Body of pancreas (tissue), 4 donors: Measurements from ENCODE around the gene LCN10.

Source experiments
- POLR2A ChIP-seq, 3 donors: fragments of 450-650 bp; IDR thresholded peaks; one replicate each; pipeline ENCODE4 v1.6.1; 2016; ENCODE audit warnings: antibody characterized with exemption in 3 of 3, mild to moderate bottlenecking in 2 of 3
- TF ChIP-seq, protein P1 (sequence below), 7 experiments: fragments of 450-650 bp in 4 of 7; fragments of 200-600 bp in 3 of 7; sonication (generic) in 3 of 7; IDR thresholded peaks; one replicate each; pipeline ENCODE4 v1.5.1; 2016 to 2019; ENCODE audit warnings: antibody characterized with exemption in 7 of 7

DNA sequence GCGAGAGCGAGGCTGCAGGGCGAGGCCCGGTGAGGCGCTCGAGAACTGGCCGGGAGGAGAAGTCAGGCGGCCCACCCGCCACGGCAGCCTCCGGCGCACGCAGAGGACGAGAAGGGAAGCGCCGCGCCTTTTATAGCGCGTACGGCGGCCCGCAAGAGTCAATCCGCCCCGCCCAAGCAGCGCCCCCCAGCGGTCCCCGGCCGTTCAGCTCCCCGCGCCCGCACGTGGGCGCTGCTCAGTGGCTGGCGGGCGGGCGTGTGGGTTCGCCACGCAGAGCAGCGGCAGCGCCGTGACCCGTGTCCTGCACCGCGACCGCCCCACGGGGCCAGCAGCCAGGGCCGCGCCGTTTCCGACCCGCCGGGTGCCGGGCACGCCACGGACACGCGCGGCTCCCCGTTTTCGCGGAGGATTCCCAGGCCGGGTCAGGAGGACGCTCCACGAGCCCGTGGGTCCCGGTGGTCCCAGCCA, 14.6 kb downstream of the LCN10 start:
- TF ChIP-seq, protein P1, sequence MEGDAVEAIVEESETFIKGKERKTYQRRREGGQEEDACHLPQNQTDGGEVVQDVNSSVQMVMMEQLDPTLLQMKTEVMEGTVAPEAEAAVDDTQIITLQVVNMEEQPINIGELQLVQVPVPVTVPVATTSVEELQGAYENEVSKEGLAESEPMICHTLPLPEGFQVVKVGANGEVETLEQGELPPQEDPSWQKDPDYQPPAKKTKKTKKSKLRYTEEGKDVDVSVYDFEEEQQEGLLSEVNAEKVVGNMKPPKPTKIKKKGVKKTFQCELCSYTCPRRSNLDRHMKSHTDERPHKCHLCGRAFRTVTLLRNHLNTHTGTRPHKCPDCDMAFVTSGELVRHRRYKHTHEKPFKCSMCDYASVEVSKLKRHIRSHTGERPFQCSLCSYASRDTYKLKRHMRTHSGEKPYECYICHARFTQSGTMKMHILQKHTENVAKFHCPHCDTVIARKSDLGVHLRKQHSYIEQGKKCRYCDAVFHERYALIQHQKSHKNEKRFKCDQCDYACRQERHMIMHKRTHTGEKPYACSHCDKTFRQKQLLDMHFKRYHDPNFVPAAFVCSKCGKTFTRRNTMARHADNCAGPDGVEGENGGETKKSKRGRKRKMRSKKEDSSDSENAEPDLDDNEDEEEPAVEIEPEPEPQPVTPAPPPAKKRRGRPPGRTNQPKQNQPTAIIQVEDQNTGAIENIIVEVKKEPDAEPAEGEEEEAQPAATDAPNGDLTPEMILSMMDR (IDR thresholded peaks at IDR 0.05), result peak; percentile 72 to 99 (median 96)
- TF ChIP-seq POLR2A (IDR thresholded peaks at IDR 0.05), result peak; percentile 98 to 99 (median 99)
